SK-N-SH (cell line): ENCODE data around the gene MAP3K9. TPM values are rescaled to one million over a fixed set of nuclear protein-coding genes. Genes with fewer than 3 reads are reported as not detected.
A peak's percentile ranks its signal among the peaks of the same experiment; 100 is the strongest.

Source experiments
- CTCF ChIA-PET: fragments of 300-600, 350-600 bp; formaldehyde crosslinking; extraction: SDS; loops from one replicate; lab custom pipeline; 2021; lab: Yijun Ruan, JAX
- POLR2A ChIA-PET: fragments of 350-600 bp; sonication (Branson Sonifier 250); formaldehyde crosslinking; extraction: SDS; loops from one replicate; lab custom pipeline; 2020; ENCODE audit warnings: antibody characterized with exemption, inconsistent platforms; lab: Yijun Ruan, JAX
- DNase-seq: peaks from one replicate; pipeline ENCODE4 v3.0.0; 2012
- H2AFZ ChIP-seq: fragments of 200-600 bp; sonication (generic); 2 replicates; pipeline ENCODE4 v1.8.1; 2016; ENCODE audit warnings: antibody characterized with exemption, mild to moderate bottlenecking, low read depth
- H3F3A ChIP-seq: fragments of 200-600 bp; sonication (generic); replicated peaks from 2 replicates; pipeline ENCODE3; 2016; ENCODE audit warnings: antibody characterized with exemption, mild to moderate bottlenecking; ENCODE audit not compliant: insufficient read depth
- H3K27ac ChIP-seq, 2 experiments: fragments of 200-500 bp in 1 of 2; fragments of 200-600 bp in 1 of 2; sonication (Bioruptor generic) in 1 of 2; sonication (generic), shearing (Covaris generic) in 1 of 2; 2 replicates each; pipeline versions ENCODE4 v1.5.1 to v1.6.1; 2014 to 2016; ENCODE audit warnings: low read depth in 2 of 2, inconsistent platforms in 1 of 2, low read length in 1 of 2, mild to moderate bottlenecking in 1 of 2, mixed read lengths in 1 of 2
- H3K27me3 ChIP-seq: fragments of 200-600 bp; sonication (generic), shearing (Covaris generic); 2 replicates; pipeline ENCODE4 v1.6.1; 2016; ENCODE audit warnings: mixed run types; ENCODE audit not compliant: insufficient read depth
- H3K36me3 ChIP-seq, 2 experiments: fragments of 200-500 bp in 1 of 2; fragments of 200-600 bp in 1 of 2; sonication (Bioruptor generic) in 1 of 2; sonication (generic) in 1 of 2; replicated peaks in 1 of 2; 2 replicates each; pipeline versions ENCODE3 to v1.5.1; 2014 to 2016; ENCODE audit warnings: low read length in 1 of 2, mild to moderate bottlenecking in 1 of 2; ENCODE audit not compliant: insufficient read depth in 2 of 2, control insufficient read depth in 1 of 2
- H3K4me1 ChIP-seq, 2 experiments: fragments of 200-500 bp in 1 of 2; fragments of 200-600 bp in 1 of 2; sonication (Bioruptor generic) in 1 of 2; sonication (generic), shearing (Covaris generic) in 1 of 2; 2 replicates each; pipeline versions ENCODE4 v1.5.1 to v1.6.1; 2014 to 2016; ENCODE audit warnings: low read depth in 1 of 2, low read length in 1 of 2, mixed run types in 1 of 2; ENCODE audit not compliant: insufficient read depth in 2 of 2, control insufficient read depth in 1 of 2
- H3K4me2 ChIP-seq: fragments of 200-600 bp; sonication (generic), shearing (Covaris generic); 2 replicates; pipeline ENCODE4 v1.6.1; 2017; ENCODE audit warnings: mixed run types
- H3K4me3 ChIP-seq, 2 experiments: fragments of 200-500 bp in 1 of 2; fragments of 200-600 bp in 1 of 2; sonication (Bioruptor generic) in 1 of 2; sonication (generic), shearing (Covaris generic) in 1 of 2; 2 replicates each; pipeline versions ENCODE4 v1.5.1 to v1.8.1; 2014 to 2016; ENCODE audit warnings: low read depth in 2 of 2, inconsistent platforms in 1 of 2, low read length in 1 of 2, mild to moderate bottlenecking in 1 of 2, mixed read lengths in 1 of 2, moderate library complexity in 1 of 2
- H3K79me2 ChIP-seq: fragments of 200-600 bp; sonication (generic); 2 replicates; pipeline ENCODE4 v1.8.1; 2017; ENCODE audit warnings: mild to moderate bottlenecking; ENCODE audit not compliant: insufficient read depth
- H3K9ac ChIP-seq: fragments of 200-600 bp; sonication (generic); 2 replicates; pipeline ENCODE4 v1.6.1; 2017; ENCODE audit warnings: mixed run types
- H3K9me2 ChIP-seq: fragments of 200-600 bp; sonication (generic); 2 replicates; pipeline ENCODE4 v1.6.1; 2017; ENCODE audit warnings: mixed run types
- H3K9me3 ChIP-seq: fragments of 200-600 bp; sonication (generic); 2 replicates; pipeline ENCODE4 v1.6.1; 2017; ENCODE audit warnings: mixed run types, mild to moderate bottlenecking, moderate library complexity
- H4K20me1 ChIP-seq: fragments of 200-600 bp; sonication (generic); 2 replicates; pipeline ENCODE4 v1.6.1; 2017; ENCODE audit warnings: mild to moderate bottlenecking, mixed run types; ENCODE audit not compliant: insufficient read depth
- CHD2 ChIP-seq: fragments of 150-350 bp; IDR thresholded peaks from 2 replicates; pipeline ENCODE4 v1.6.1; 2018; ENCODE audit warnings: low read length; ENCODE audit not compliant: partially characterized antibody
- FOSL2 ChIP-seq: IDR thresholded peaks from 2 replicates; pipeline ENCODE4 v1.4.0; 2012; ENCODE audit warnings: low read depth, mild to moderate bottlenecking, moderate library complexity, borderline replicate concordance
- GABPA ChIP-seq: IDR thresholded peaks from 2 replicates; pipeline ENCODE4 v1.4.0; 2012; ENCODE audit warnings: low read depth, mild to moderate bottlenecking
- IRF3 ChIP-seq: fragments of 150-350 bp; IDR thresholded peaks from 2 replicates; pipeline ENCODE4 v1.6.1; 2016; ENCODE audit warnings: mild to moderate bottlenecking, low read depth, low read length
- MAX ChIP-seq: IDR thresholded peaks from 2 replicates; pipeline ENCODE4 v1.4.0; 2012; ENCODE audit warnings: low read depth
- MEF2A ChIP-seq: IDR thresholded peaks from 2 replicates; pipeline ENCODE4 v1.4.0; 2012; ENCODE audit warnings: low read depth, borderline replicate concordance
- MXI1 ChIP-seq: IDR thresholded peaks from 2 replicates; pipeline ENCODE4 v1.6.1; 2012; ENCODE audit warnings: mild to moderate bottlenecking, low read depth, low read length, improper control_type of control experiment
- NFIC ChIP-seq: IDR thresholded peaks from 2 replicates; pipeline ENCODE4 v1.4.0; 2012; ENCODE audit warnings: borderline replicate concordance
- NRF1 ChIP-seq: IDR thresholded peaks from 2 replicates; pipeline ENCODE4 v1.6.1; 2012; ENCODE audit warnings: low read depth, mild to moderate bottlenecking, low read length
- PBX3 ChIP-seq: IDR thresholded peaks from 2 replicates; pipeline ENCODE4; 2012
- POLR2AphosphoS5 ChIP-seq: IDR thresholded peaks from 2 replicates; pipeline ENCODE4 v1.6.1; 2012; ENCODE audit warnings: low read depth, low read length
- RCOR1 ChIP-seq: fragments of 150-350 bp; IDR thresholded peaks from 2 replicates; pipeline ENCODE4 v1.6.1; 2017; ENCODE audit warnings: antibody characterized with exemption, low read length
- REST ChIP-seq: IDR thresholded peaks from 2 replicates; pipeline ENCODE4 v1.6.1; 2012; ENCODE audit warnings: mild to moderate bottlenecking, low read depth, low read length, moderate library complexity
- RFX5 ChIP-seq: IDR thresholded peaks from 2 replicates; pipeline ENCODE4 v1.6.1; 2012; ENCODE audit warnings: mild to moderate bottlenecking, improper control_type of control experiment, low read length
- RXRA ChIP-seq: IDR thresholded peaks from 2 replicates; pipeline ENCODE4 v1.4.0; 2012; ENCODE audit warnings: low read depth, mild to moderate bottlenecking, borderline replicate concordance
- SIN3A ChIP-seq: IDR thresholded peaks from 2 replicates; pipeline ENCODE4 v1.6.1; 2012; ENCODE audit warnings: low read depth, mild to moderate bottlenecking, low read length, moderate library complexity, borderline replicate concordance
- SMC3 ChIP-seq: IDR thresholded peaks from 2 replicates; pipeline ENCODE4 v1.6.1; 2012; ENCODE audit warnings: low read depth, low read length, improper control_type of control experiment
- TCF12 ChIP-seq: IDR thresholded peaks from 2 replicates; pipeline ENCODE4 v1.4.0; 2012
- USF1 ChIP-seq: IDR thresholded peaks from 2 replicates; pipeline ENCODE4 v1.4.0; 2012; ENCODE audit warnings: low read depth, borderline replicate concordance
- YY1 ChIP-seq: IDR thresholded peaks from 2 replicates; pipeline ENCODE4 v1.4.0; 2012; ENCODE audit warnings: low read depth, mild to moderate bottlenecking
- ZBTB33 ChIP-seq: IDR thresholded peaks from 2 replicates; pipeline ENCODE4 v1.4.0; 2012; ENCODE audit warnings: low read depth, borderline replicate concordance
- WGBS: methylation state at CpG from one replicate; pipeline ENCODE4 v1.1.6; 2017; ENCODE audit warnings: low lambda C conversion rate; 5-methylcytosine and 5-hydroxymethylcytosine counted together
- polyA plus RNA-seq, 3 experiments: library from polyadenylated mRNA; depleted of rRNA; stranded (reverse); fragments of >200 nt; gene quantifications; 2 replicates each; pipeline ENCODE4 v1.2.3, GENCODE V29; 2012

MAP3K9 gene
- polyA plus RNA-seq (2012; rRNA removed), result 2.0 and 2.1 TPM in 2 replicates
- 1.1 and 1.3 TPM in 2 replicates for polyA plus RNA-seq (2012; cell fraction: cytosol; rRNA removed)
- polyA plus RNA-seq (2012; cell fraction: nucleus; rRNA removed), result 4.0 and 4.3 TPM in 2 replicates

- Histone ChIP-seq H3K9me2 (no peaks in the 10 kb centered on the region), H3K4me2 (peak within 1 kb of the TSS; percentile 82), H3K27ac (peak within 1 kb of the TSS; percentile 13 to 67; a peak in 3 of 4 replicates), H3K79me2 (peaks cover 12% of the 10 kb centered on the region; the same call in 1 of the 2 replicates), H2AFZ (peak within 1 kb of the TSS; percentile 88), H3K4me1 (peaks cover 0 to 16% of the 10 kb centered on the region in 2 experiments; a peak in 1 of 4 replicates), H3K4me3 (peak within 1 kb of the TSS; percentile 66 to 77), H3K27me3 (no peaks in the 10 kb centered on the region), H3K9ac (peak within 1 kb of the TSS; percentile 67; the same call in 1 of the 2 replicates), H3K9me3 (no peaks in the 10 kb centered on the region), H3F3A (peaks cover 3% of the 10 kb centered on the region), H4K20me1 (no peaks in the 10 kb centered on the region), H3K36me3 (no peaks in the 10 kb centered on the region)
- CTCF ChIA-PET, result interaction anchor here (0.8 to 3.3 kb wide), 4 partner anchors 8 to 97 kb away, joined by 3 to 30 read pairs (median 7); no protein-coding TSS in a partner anchor
- POLR2A ChIA-PET, result interaction anchor here (0.6 to 1.3 kb wide), 4 partner anchors 12 to 450 kb away, joined by 3 to 4 read pairs (median 4); partner anchors contain the start of gene COX16
- 2% methylated on average over 24 of the region's 89 CpGs for WGBS
- DNase-seq, result peak; percentile 98
- TF ChIP-seq SMC3 (no peak), USF1 (peak; percentile 42; the same call in 1 of the 2 replicates), MEF2A (no peak), RXRA (no peak), PBX3 (peak; percentile 92), IRF3 (peak; percentile 17; the same call in 1 of the 2 replicates), POLR2AphosphoS5 (peak; percentile 54; the same call in 1 of the 2 replicates), MXI1 (peak; percentile 59), NFIC (no peak), RCOR1 (0 out of 2 replicates have a peak, but pooled peaks have one; percentile 7), ZBTB33 (no peak), FOSL2 (no peak), NRF1 (peak; percentile 34), YY1 (no peak), REST (no peak), TCF12 (no peak), RFX5 (peak; percentile 42; the same call in 1 of the 2 replicates), CHD2 (peak; percentile 81), SIN3A (peak; percentile 19; the same call in 1 of the 2 replicates), GABPA (peak; percentile 50; the same call in 1 of the 2 replicates), MAX (peak; percentile 38)
Measured at GRCh38 chr14:70809225-70810219, at the start of gene MAP3K9. MAP3K9 (minus strand) TSS chr14:70809513; CDS start chr14:70809171, 342 bp downstream.
